Gastroesophageal sphincter (tissue), 4 donors: ENCODE results near the gene CPD. TPM values are rescaled to one million over a fixed set of nuclear protein-coding genes. Genes with fewer than 3 reads are reported as not detected.

ENCODE experiments used
- ATAC-seq: fragments of 150-250 bp; one replicate; pipeline ENCODE4 v1.9.1; 2016; ENCODE audit warnings: mild to moderate bottlenecking, moderate library complexity
- H3K27ac ChIP-seq, 4 donors: fragments of 200-600 bp; sonication (generic) in 3 of 4; 1 replicate in 3 of 4; 2 replicates in 1 of 4; pipeline ENCODE4 v1.5.1; 2016 to 2019
- H3K27me3 ChIP-seq: fragments of 200-600 bp; sonication (generic); one replicate; pipeline ENCODE4 v1.5.1; 2019
- H3K36me3 ChIP-seq, 2 donors: fragments of 200-600 bp; sonication (generic); one replicate each; pipeline ENCODE4 v1.5.1; 2019; ENCODE audit warnings: control low read depth in 1 of 2
- H3K4me1 ChIP-seq, 3 donors: fragments of 200-600 bp; sonication (generic); 1 replicate in 2 of 3; 2 replicates in 1 of 3; pipeline ENCODE4 v1.5.1; 2016 to 2019; ENCODE audit warnings: control low read depth in 2 of 3
- H3K4me3 ChIP-seq, 2 donors: fragments of 200-600 bp; sonication (generic); one replicate each; pipeline ENCODE4 v1.5.1; 2019; ENCODE audit warnings: mild to moderate bottlenecking in 1 of 2, moderate library complexity in 1 of 2
- H3K9me3 ChIP-seq, 3 donors: fragments of 200-600 bp; sonication (generic); one replicate each; pipeline ENCODE4 v1.5.1; 2017 to 2019; ENCODE audit warnings: control low read depth in 2 of 3
- EP300 ChIP-seq: sonication (generic); formaldehyde crosslinking; IDR thresholded peaks from one replicate; pipeline ENCODE4 v1.6.1; 2017; ENCODE audit warnings: antibody characterized with exemption, mild to moderate bottlenecking
- POLR2A ChIP-seq, 2 donors: fragments of 450-650 bp; IDR thresholded peaks; one replicate each; pipeline ENCODE4 v1.6.1; 2017; ENCODE audit warnings: antibody characterized with exemption in 2 of 2, mild to moderate bottlenecking in 2 of 2, moderate library complexity in 1 of 2
- POLR2AphosphoS5 ChIP-seq: sonication (generic); formaldehyde crosslinking; IDR thresholded peaks from one replicate; pipeline ENCODE4 v1.6.1; 2017; ENCODE audit warnings: antibody characterized with exemption
- WGBS, 2 donors: methylation state at CpG; one replicate each; pipeline ENCODE4 v1.1.5; 2018; ENCODE audit warnings: low coverage in 1 of 2; 5-methylcytosine and 5-hydroxymethylcytosine counted together
- total RNA-seq, 4 donors: library from RNA; depleted of rRNA; stranded (reverse); fragments of >200 nt; gene quantifications; one replicate each; pipeline ENCODE4 v1.1.0, GENCODE V29; 2016
- TF ChIP-seq, protein P1 (sequence below), 4 experiments: fragments of 200-600 bp in 2 of 4; fragments of 450-650 bp in 2 of 4; sonication (generic) in 1 of 4; IDR thresholded peaks; one replicate each; pipeline ENCODE4 v1.5.1; 2017 to 2019; ENCODE audit warnings: antibody characterized with exemption in 4 of 4, mild to moderate bottlenecking in 2 of 4, moderate library complexity in 2 of 4

CPD gene
- total RNA-seq: 100 to 1,000 TPM in 1 of 4 donors, 10 to 100 TPM in 3; 37.8 to 103 (median 57.5) TPM

- Histone ChIP-seq H3K9me3 (no peaks in the 10 kb centered on the region), H3K36me3 (no peaks in the 10 kb centered on the region), H3K27ac (peak within 1 kb of the TSS; percentile 81 to 98 (median 96)), H3K27me3 (no peaks in the 10 kb centered on the region), H3K4me1 (peaks cover 0 to 70% (median 7%) of the 10 kb centered on the region in 3 donors), H3K4me3 (peak within 1 kb of the TSS; percentile 52 to 86)
- ATAC-seq: peak; percentile 99
- TF ChIP-seq POLR2AphosphoS5 (peak; percentile 76), EP300 (no peak), POLR2A (IDR thresholded peaks at IDR 0.05) (peak; percentile 93 to 94)
- TF ChIP-seq, protein P1, sequence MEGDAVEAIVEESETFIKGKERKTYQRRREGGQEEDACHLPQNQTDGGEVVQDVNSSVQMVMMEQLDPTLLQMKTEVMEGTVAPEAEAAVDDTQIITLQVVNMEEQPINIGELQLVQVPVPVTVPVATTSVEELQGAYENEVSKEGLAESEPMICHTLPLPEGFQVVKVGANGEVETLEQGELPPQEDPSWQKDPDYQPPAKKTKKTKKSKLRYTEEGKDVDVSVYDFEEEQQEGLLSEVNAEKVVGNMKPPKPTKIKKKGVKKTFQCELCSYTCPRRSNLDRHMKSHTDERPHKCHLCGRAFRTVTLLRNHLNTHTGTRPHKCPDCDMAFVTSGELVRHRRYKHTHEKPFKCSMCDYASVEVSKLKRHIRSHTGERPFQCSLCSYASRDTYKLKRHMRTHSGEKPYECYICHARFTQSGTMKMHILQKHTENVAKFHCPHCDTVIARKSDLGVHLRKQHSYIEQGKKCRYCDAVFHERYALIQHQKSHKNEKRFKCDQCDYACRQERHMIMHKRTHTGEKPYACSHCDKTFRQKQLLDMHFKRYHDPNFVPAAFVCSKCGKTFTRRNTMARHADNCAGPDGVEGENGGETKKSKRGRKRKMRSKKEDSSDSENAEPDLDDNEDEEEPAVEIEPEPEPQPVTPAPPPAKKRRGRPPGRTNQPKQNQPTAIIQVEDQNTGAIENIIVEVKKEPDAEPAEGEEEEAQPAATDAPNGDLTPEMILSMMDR (IDR thresholded peaks at IDR 0.05): peak in 2 of 4 experiments; percentile 15 to 27
- 0% methylated on average over 1 to 7 of the region's 59 CpGs for WGBS, 2 donors
These were observed at the start of gene CPD for GRCh38 chr17:30378825-30379302. Gene CPD (plus strand): TSS chr17:30378927. CDS start chr17:30378981, 54 bp downstream.

DNA sequence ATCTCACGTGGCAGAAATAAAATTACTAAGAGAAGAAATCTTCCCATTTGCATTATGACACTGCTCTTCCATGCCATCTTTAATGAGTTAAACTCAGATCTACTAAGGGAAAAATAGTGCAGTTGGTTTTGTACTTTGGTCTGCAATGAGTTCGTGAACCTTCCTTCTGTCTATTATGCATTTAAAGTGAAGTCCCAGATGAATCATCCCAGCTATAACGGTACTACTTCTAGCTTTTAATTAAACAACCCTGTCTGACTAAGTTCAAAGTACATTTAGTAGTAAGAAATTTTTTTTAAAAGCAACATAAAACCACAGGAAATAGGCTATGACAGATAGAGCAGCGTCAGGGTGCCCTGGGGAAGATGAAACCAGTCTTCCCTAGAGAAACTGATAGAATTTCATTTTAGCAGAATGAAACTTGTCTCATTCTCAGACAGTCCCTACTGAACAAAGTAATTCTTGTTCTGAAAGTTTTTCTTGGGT, 46.6 kb upstream of the CPD start:
- WGBS, 2 donors: 21 to 63% methylated on average over 3 to 4 of the region's 4 CpGs
- Histone ChIP-seq H3K36me3 (no peaks in the 10 kb centered on the region), H3K9me3 (no peaks in the 10 kb centered on the region), H3K27me3 (no peaks in the 10 kb centered on the region), H3K4me1 (no peaks in the 10 kb centered on the region), H3K27ac (no peak overlapping the region), H3K4me3 (no peak overlapping the region)
- TF ChIP-seq EP300: no peak
- TF ChIP-seq POLR2AphosphoS5: no peak
- TF ChIP-seq, protein P1 (IDR thresholded peaks at IDR 0.05): no peak
- no peak for TF ChIP-seq POLR2A (IDR thresholded peaks at IDR 0.05)
- ATAC-seq: no peak

DNA sequence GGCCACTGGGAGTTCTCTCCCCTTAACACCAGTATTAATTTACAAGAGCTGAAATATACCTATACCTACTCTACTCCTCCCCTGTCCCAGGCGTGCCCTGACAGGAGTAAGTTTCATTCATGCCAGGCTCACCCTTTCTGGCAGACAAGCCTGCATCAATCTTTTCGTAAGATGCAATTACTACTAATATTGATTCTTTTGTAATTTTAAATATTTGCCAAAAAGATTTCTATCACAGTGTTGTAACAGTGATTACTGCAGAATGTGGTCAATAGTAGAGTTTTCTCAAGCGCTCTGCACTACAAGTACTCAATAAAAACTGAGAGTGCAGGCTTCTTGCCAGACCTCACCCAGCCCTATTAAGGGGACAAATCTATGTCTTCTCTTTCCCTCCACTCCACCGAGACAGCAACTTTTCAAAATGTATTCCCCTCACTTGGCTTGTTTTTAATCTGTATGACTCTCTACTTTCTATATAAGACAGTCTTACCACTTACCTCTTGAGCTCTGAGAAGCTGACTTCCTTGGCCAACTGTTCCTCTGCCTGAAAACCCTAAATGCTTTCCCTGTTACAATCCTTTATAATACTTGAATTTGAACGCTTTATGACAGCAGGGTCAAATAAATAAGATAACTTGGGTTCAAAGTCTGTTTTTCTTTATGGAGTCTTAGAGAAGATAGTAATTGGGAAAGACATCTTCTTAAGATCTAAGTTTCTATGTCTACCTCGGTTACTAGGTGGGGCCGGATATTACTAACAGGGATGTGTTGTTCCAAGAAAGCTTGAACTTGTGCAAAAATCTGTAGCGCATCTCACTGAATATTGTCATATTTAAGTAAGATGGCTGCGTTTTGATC, 45.0 kb upstream of the CPD start, which contains the start of gene TMIGD1:
TMIGD1 (minus strand) TSS at position 555 of the 858 bp plus-strand sequence. CDS start 1,924 bp downstream, outside the sequence.
- ATAC-seq: no peak
- TF ChIP-seq, protein P1 (IDR thresholded peaks at IDR 0.05): no peak
- TF ChIP-seq POLR2AphosphoS5: no peak
- no peak for TF ChIP-seq POLR2A (IDR thresholded peaks at IDR 0.05)
- TF ChIP-seq EP300: no peak
- WGBS, 2 donors: 85 to 97% methylated on average over 9 of the region's 9 CpGs

GRCh38 chr17:30334421-30334820, 44.3 kb upstream of the CPD start:
- no peaks in the 10 kb centered on the region for H3K36me3 ChIP-seq
- no peaks in the 10 kb centered on the region for H3K9me3 ChIP-seq
- H3K27ac ChIP-seq: no peak overlapping the region
- 88% methylated on average over 2 to 4 of the region's 4 CpGs for WGBS, 2 donors
- H3K27me3 ChIP-seq: no peaks in the 10 kb centered on the region
- H3K4me3 ChIP-seq: no peak overlapping the region
- no peaks in the 10 kb centered on the region for H3K4me1 ChIP-seq
- TF ChIP-seq, protein P1 (IDR thresholded peaks at IDR 0.05): no peak
- TF ChIP-seq EP300 (no peak), POLR2AphosphoS5 (no peak), POLR2A (IDR thresholded peaks at IDR 0.05) (no peak)
- ATAC-seq: no peak

More for the DNA sequence above, 45.0 kb upstream of the CPD start, which contains the start of gene TMIGD1:
- no peak within 1 kb of the TSS for H3K27ac ChIP-seq
- H3K4me1 ChIP-seq: no peaks in the 10 kb centered on the region
- no peaks in the 10 kb centered on the region for H3K9me3 ChIP-seq
- no peak within 1 kb of the TSS for H3K4me3 ChIP-seq
- no peaks in the 10 kb centered on the region for H3K36me3 ChIP-seq
- no peaks in the 10 kb centered on the region for H3K27me3 ChIP-seq
